ENCODE measurements around the gene NLN. TPM values are rescaled to one million over a fixed set of nuclear protein-coding genes. Genes with fewer than 3 reads are reported as not detected.

Gene NLN
- total and polyA plus RNA-seq, 4 donors: 13.4 to 26.4 (median 19.1) TPM

GRCh38 chr5:65721050-65721719, 820 bp upstream of the NLN start:
- Histone ChIP-seq H3K9me3 (ENCODE audit: control insufficient read depth in 4 of 4, low read length in 3 of 4) (no peaks in the 10 kb centered on the region), H3K9ac (ENCODE audit: low read depth in 1 of 2, low read length in 2 of 2) (peak overlapping the region in 1 of 2 donors; percentile 59), H3K27me3 (ENCODE audit: control insufficient read depth in 4 of 4, insufficient read depth in 4 of 4, low read length in 3 of 4) (no peaks in the 10 kb centered on the region), H3K36me3 (ENCODE audit: control insufficient read depth in 4 of 4, insufficient read depth in 3 of 4, low read depth in 1 of 4, low read length in 3 of 4) (no peaks in the 10 kb centered on the region), H3K27ac (ENCODE audit: low read depth in 1 of 2, low read length in 2 of 2) (peak overlapping the region in 1 of 2 donors; percentile 64), H3K4me3 (ENCODE audit: low read depth in 1 of 3, low read length in 3 of 3) (peak overlapping the region; percentile 44 to 93 (median 85)), H3K4me1 (ENCODE audit: control insufficient read depth in 4 of 4, insufficient read depth in 4 of 4, low read length in 3 of 4) (peaks cover 2 to 27% (median 21%) of the 10 kb centered on the region in 4 donors)
- 4% methylated on average over 19 of the region's 19 CpGs for WGBS
- TF ChIP-seq YY1 (IDR thresholded peaks at IDR 0.05): peak; percentile 65
- TF ChIP-seq HNF4A (conservative IDR thresholded peaks at IDR 0.05): no peak
- TF ChIP-seq RAD21 (IDR thresholded peaks at IDR 0.05): peak; percentile 4 to 11
- peak; percentile 60 for DNase-seq (ENCODE audit: low spot score)

- Histone ChIP-seq H3K9me3 (ENCODE audit: control insufficient read depth in 4 of 4, low read length in 3 of 4) (no peaks in the 10 kb centered on the region), H3K36me3 (ENCODE audit: control insufficient read depth in 4 of 4, insufficient read depth in 3 of 4, low read depth in 1 of 4, low read length in 3 of 4) (no peaks in the 10 kb centered on the region), H3K4me1 (ENCODE audit: control insufficient read depth in 4 of 4, insufficient read depth in 4 of 4, low read length in 3 of 4) (peaks cover 2 to 27% (median 21%) of the 10 kb centered on the region in 4 donors), H3K27ac (ENCODE audit: low read depth in 1 of 2, low read length in 2 of 2) (peak overlapping the region; percentile 37 to 58), H3K4me3 (ENCODE audit: low read depth in 1 of 3, low read length in 3 of 3) (peak overlapping the region; percentile 67 to 93 (median 81)), H3K27me3 (ENCODE audit: control insufficient read depth in 4 of 4, insufficient read depth in 4 of 4, low read length in 3 of 4) (no peaks in the 10 kb centered on the region), H3K9ac (ENCODE audit: low read depth in 1 of 2, low read length in 2 of 2) (peak overlapping the region; percentile 10 to 46)
- TF ChIP-seq HNF4A (conservative IDR thresholded peaks at IDR 0.05) (no peak), RAD21 (IDR thresholded peaks at IDR 0.05) (no peak), YY1 (IDR thresholded peaks at IDR 0.05) (peak; percentile 80)
- no peak for DNase-seq (ENCODE audit: low spot score)
- WGBS: 6% methylated on average over 28 of the region's 28 CpGs
These were observed 784 bp downstream of the NLN start for GRCh38 chr5:65722575-65723403.

- 91% methylated on average over 7 of the region's 7 CpGs for WGBS
- no peak overlapping the region for H3K4me3 ChIP-seq (ENCODE audit: low read depth in 1 of 3, low read length in 3 of 3)
- no peaks in the 10 kb centered on the region for H3K9me3 ChIP-seq (ENCODE audit: control insufficient read depth in 4 of 4, low read length in 3 of 4)
- H3K4me1 ChIP-seq (ENCODE audit: control insufficient read depth in 4 of 4, insufficient read depth in 4 of 4, low read length in 3 of 4): peaks cover 2 to 16% (median 15%) of the 10 kb centered on the region in 4 donors
- no peaks in the 10 kb centered on the region for H3K27me3 ChIP-seq (ENCODE audit: control insufficient read depth in 4 of 4, insufficient read depth in 4 of 4, low read length in 3 of 4)
- no peak overlapping the region for H3K27ac ChIP-seq (ENCODE audit: low read depth in 1 of 2, low read length in 2 of 2)
- no peak for DNase-seq (ENCODE audit: low spot score)
- H3K9ac ChIP-seq (ENCODE audit: low read depth in 1 of 2, low read length in 2 of 2): no peak overlapping the region
- H3K36me3 ChIP-seq (ENCODE audit: control insufficient read depth in 4 of 4, insufficient read depth in 3 of 4, low read depth in 1 of 4, low read length in 3 of 4): no peaks in the 10 kb centered on the region
- TF ChIP-seq NR2F2 (IDR thresholded peaks at IDR 0.05): no peak
- TF ChIP-seq JUND (IDR thresholded peaks at IDR 0.05): no peak
- no peak for TF ChIP-seq HNF4G (IDR thresholded peaks at IDR 0.05)
- no peak for TF ChIP-seq FOXA1 (IDR thresholded peaks at IDR 0.05)
- TF ChIP-seq ATF3 (IDR thresholded peaks at IDR 0.05): no peak
- TF ChIP-seq SP1 (IDR thresholded peaks at IDR 0.05): no peak
- no peak for TF ChIP-seq GABPA (IDR thresholded peaks at IDR 0.05 in 1 of 2, conservative IDR thresholded peaks at IDR 0.05 in 1 of 2)
- no peak for TF ChIP-seq REST (IDR thresholded peaks at IDR 0.05)
- no peak for TF ChIP-seq MAX (IDR thresholded peaks at IDR 0.05)
- TF ChIP-seq TAF1 (conservative IDR thresholded peaks at IDR 0.05): no peak
- TF ChIP-seq EGR1 (IDR thresholded peaks at IDR 0.05; ENCODE audit: low read depth in 2 of 2): no peak
- no peak for TF ChIP-seq RAD21 (IDR thresholded peaks at IDR 0.05)
- no peak for TF ChIP-seq YY1 (IDR thresholded peaks at IDR 0.05)
- TF ChIP-seq RXRA (IDR thresholded peaks at IDR 0.05): no peak
- TF ChIP-seq HNF4A (conservative IDR thresholded peaks at IDR 0.05): no peak
- no peak for TF ChIP-seq ZBTB33 (IDR thresholded peaks at IDR 0.05)
- no peak for TF ChIP-seq CTCF (IDR thresholded peaks at IDR 0.05; ENCODE audit: low read depth, low read length, missing input control)
These were observed 5.6 kb downstream of the NLN start for GRCh38 chr5:65727491-65728156.

Data from liver (tissue), 9 donors.